OCI-M1 (cell line): ENCODE measurements around the gene MUC5B.
"Not testable (repeated sequence)": the region's sequence is repeated elsewhere in the genome, so short reads cannot be mapped to it uniquely, and the experiment has no call there.

Experiments
- DNase-seq: peaks from one replicate; lab custom pipeline; 2025; lab: John Stamatoyannopoulos, UW

Gene MUC5B

DNA sequence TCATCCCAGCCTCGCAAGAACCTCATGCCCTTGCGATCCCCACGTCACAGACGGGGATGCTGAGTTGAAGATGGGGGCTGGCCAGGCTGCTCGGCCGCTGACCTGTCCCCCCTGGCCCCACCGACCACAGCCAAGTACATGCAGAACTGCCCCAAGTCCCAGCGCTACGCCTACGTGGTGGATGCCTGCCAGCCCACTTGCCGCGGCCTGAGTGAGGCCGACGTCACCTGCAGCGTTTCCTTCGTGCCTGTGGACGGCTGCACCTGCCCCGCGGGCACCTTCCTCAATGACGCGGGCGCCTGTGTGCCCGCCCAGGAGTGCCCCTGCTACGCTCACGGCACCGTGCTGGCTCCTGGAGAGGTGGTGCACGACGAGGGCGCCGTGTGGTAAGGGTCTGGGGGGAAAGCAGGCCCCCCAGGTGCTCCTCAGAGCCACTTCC, 10.0 kb downstream of the MUC5B start:
- no peak for DNase-seq

DNA sequence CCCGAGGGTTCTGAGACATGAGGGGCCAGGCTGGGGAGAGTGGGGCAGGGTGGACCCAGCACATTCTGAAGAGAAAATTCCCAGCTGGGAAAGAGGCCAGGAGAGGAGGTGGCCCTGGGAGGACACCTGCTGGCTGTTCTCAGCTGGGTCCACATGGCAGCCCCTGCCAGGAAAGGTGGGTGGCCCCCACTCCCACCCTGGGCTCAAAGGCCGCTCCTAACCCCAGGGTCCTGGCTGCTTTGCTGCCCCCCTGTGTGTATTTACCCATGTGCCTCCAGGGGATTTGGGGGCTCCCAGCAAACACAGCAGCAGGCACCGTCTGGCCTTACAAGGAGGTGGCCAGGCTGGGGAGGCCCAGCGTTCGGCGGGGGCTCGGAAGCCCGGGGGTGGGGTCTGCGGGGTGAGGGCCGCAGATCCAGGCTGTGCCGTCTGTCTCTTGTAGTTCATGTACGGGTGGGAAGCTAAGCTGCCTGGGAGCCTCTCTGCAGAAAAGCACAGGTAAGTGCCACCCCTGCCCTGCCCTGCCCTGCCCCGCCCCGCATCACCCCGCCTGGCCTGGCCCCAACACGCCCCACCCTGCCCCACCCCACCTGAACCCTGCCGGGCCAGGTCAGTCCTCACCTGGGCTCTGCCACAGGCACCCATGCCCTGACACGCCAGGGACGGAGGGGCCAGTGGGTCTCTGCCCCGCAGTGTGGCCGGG, 10.6 kb downstream of the MUC5B start:
- no peak for DNase-seq

DNA sequence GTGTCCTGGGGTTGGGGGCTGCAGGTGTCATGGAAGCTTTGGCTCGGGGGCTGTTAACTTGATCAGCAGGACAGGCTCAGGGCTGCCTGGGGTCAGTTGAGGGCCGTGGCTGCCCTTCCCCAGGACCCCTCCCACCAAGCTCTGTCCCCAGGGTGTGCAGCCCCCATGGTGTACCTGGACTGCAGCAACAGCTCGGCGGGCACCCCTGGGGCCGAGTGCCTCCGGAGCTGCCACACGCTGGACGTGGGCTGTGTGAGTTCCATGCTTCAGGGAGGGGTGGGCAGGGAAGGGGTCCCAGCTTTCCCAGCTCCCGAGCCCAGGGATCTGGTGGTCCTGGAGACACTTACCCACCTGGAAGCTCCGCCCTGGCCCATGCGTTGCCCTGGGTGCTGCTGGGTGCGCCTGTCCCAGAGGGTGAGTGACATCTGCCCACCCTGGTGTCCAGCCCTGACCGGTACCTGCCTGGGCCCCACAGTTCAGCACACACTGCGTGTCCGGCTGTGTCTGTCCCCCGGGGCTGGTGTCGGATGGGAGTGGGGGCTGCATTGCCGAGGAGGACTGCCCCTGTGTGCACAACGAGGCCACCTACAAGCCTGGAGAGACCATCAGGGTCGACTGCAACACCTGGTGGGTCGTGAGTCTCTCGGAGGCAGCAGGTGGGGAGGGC, 11.3 kb downstream of the MUC5B start:
- no peak for DNase-seq

DNA sequence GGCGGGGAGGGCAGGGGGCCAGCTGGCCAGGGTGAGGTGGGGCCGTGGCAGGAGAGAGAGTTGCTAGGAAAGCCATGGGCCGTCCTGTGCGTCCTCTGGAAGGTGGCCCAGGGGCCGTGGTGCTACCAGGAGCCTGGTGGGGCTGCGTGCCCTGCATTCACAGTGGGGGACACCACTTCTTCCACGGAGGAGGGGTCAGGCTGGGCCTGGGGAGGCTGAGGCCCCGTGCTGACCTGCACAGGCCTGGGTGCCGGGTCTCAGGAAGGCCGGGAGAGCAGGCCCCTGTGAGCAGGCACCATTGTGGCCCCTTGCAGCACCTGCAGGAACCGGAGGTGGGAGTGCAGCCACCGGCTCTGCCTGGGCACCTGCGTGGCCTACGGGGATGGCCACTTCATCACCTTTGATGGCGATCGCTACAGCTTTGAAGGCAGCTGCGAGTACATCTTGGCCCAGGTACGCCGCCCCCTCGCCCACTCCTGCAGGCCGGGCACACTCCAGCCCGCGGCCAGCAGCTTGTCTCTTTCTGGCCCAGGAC, 12.0 kb downstream of the MUC5B start:
- DNase-seq = no peak

DNA sequence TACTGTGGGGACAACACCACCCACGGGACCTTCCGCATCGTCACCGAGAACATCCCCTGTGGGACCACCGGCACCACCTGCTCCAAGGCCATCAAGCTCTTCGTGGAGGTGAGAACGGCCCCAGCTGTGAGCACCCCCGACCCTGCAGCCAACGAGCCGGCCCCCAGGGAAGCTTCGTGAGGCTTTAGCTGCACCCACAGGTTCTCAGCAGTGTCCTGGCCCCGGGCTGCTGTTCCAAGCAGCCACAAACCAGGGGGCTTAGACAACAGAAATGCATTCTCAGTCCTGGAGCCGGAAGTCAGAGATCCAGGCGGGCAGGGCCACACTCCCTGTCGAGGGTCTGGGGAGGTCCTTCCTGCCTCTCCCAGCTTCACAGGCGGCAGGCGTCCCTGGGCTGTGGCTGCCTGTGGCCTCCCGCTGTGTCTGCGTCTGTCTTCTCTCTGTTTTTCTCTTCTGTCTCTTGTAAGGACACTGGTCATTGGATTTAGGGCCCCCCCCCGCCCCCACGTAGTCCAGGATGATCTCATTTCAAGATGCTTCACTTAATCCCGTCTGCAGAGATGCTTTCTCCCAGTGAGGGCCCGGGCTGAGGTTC, 12.5 kb downstream of the MUC5B start:
- no peak for DNase-seq

DNA sequence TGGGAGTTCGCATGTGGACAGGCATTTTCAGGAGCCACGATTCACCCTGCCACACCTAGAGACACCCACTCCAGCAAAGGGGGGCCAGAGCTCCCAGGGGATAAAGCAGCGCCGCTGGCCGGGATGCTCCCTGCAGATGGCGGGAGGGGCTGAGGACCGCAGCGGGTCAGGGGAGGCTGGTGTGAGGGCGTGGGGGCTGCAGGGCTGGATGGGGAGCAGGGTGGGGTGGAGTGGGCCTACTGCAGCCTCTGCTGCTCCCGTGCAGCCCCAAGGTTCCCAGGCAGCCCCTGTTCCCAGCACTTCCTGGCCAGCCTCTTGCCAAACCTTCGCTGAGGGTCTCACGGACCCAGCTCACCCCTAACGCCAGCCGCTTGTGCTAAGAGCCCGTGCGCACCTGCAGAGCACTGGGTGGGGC, 13.0 kb downstream of the MUC5B start:
- DNase-seq = no peak

DNA sequence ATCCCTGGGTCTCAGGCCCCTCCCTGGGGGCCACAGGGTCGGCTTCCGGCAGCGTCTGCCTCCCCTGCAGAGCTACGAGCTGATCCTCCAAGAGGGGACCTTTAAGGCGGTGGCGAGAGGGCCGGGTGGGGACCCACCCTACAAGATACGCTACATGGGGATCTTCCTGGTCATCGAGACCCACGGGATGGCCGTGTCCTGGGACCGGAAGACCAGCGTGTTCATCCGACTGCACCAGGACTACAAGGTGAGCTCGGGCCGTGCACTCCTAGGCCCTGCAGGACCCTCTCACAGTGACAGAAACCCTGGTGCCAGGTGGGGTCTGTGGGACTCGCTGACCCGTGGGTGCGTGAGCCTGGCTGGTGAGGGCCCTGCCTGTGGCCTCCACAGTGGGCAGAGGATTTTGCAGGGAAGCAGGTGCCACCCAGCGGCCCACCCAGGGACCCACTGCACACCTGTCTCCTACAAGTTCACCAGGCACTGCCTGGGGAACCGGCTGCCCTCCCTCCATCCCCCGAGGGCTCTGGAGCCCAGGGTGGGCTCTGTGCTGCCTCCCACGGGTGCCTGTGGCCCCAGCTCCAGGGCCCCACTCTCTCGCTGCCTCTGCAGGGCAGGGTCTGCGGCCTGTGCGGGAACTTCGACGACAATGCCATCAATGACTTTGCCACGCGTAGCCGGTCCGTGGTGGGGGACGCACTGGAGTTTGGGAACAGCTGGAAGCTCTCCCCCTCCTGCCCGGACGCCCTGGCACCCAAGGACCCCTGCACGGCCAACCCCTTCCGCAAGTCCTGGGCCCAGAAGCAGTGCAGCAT, 13.7 kb downstream of the MUC5B start:
- no peak for DNase-seq

DNA sequence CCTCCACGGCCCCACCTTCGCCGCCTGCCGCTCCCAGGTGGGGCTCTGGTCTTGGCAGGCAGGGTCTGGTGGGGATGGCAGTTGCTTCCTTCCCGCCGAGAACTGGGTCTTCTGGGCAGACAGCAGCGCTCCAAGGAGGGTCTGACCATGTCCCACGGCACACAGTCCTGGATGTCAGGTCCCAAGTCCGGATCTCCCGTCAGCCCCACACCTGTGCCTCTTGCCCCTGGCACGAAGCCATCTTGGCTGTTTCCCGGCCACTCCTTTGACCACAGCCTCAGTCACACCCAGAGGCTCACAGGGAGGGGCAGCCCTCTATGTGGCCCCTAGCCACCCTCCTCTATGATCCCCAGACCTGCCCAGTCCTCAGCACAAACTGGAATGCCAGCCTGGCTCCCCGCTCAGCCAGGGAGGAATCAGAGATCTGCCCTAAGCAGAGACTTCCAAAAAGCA, 14.3 kb downstream of the MUC5B start:
- DNase-seq = no peak

DNA sequence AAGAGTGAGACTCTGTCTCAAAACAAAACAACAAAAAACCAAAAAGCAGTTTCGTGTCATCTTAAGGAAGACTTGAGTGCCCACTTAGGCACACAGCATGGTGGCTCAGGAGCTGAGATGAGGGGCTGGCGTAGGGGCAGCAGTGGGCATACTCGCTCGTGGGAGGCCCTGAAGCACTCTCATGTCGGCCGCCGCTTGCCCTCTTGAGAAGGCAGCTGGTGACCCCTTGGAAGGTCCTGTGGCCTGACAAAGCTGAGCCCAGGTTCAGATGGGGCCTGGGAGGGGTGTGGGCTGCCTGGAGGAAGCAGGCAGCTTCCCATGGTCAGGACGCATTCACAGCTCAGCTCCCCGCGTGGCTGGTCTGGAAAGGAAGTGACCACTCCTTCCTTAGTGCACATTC, 15.0 kb downstream of the MUC5B start:
- no peak for DNase-seq

DNA sequence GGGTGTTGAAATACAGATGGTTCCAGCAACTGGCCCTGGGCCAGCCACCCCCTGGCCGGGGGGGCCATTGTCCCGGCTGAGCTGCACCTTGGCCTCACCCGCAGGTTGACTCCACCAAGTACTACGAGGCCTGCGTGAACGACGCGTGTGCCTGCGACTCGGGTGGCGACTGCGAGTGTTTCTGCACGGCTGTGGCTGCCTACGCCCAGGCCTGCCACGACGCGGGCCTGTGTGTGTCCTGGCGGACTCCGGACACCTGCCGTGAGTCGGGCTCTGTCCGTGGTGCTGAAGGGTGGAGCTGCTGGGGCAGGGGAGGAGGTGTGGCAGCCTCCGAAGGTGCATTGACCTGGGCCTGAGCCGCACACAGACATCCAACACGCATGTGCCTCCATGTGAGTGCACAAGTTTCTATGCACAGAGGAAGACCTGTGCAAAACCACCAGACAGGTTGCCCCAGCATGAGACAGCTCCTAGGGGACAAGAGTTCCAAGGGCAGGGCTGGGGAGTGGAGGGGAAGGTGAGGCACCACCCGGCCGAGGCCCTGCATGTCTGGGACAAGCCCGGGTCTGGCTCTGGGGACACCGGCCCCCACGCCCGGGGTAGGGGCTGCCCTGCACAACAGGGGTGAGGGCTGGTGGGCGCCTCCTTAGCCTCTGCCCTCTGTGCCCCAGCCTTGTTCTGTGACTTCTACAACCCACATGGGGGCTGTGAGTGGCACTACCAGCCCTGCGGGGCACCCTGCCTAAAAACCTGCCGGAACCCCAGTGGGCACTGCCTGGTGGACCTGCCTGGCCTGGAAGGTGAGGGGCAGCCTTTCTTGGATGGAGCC, 16.1 kb downstream of the MUC5B start:
- DNase-seq = no peak

DNA sequence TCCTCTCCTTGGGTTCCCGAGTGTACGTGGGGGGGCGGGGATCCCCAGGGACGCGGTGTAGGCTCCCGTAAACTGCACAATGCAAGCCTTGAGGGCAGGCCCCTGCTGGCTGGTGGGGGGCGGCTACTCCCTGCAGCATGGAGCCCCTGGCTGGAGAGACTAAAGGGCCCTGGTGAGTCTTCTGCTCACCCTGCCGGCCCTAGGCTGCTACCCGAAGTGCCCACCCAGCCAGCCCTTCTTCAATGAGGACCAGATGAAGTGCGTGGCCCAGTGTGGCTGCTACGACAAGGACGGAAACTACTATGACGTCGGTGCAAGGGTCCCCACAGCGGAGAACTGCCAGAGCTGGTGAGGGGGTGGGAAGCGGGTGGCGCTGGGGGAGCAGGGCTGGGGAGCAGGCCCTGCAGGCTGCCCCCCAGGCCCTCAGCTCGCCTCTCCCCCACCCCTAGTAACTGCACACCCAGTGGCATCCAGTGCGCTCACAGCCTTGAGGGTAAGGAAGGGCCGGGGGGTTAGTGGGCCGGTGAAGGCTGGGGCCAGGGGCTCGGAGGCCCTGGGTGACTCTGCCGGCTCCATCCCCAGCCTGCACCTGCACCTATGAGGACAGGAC, 16.8 kb downstream of the MUC5B start:
- DNase-seq = no peak

DNA sequence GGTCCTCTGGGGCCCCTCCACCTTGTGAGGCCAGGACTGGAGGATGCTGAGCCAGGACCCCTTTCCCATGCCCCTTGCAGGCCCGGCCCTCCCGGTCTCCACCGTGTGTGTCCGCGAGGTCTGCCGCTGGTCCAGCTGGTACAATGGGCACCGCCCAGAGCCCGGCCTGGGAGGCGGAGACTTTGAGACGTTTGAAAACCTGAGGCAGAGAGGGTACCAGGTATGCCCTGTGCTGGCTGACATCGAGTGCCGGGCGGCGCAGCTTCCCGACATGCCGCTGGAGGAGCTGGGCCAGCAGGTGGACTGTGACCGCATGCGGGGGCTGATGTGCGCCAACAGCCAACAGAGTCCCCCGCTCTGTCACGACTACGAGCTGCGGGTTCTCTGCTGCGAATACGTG, 17.9 kb downstream of the MUC5B start:
- DNase-seq = no peak

DNA sequence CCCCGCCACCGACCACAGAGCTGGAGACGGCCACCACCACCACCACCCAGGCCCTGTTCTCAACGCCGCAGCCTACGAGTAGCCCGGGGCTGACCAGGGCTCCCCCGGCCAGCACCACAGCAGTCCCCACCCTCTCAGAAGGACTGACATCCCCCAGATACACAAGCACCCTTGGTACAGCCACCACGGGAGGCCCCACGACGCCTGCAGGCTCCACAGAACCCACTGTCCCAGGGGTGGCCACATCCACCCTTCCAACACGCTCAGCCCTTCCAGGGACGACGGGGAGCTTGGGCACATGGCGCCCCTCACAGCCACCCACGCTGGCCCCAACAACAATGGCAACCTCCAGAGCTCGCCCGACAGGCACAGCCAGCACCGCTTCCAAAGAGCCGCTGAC, 18.8 kb downstream of the MUC5B start:
- no peak for DNase-seq

DNA sequence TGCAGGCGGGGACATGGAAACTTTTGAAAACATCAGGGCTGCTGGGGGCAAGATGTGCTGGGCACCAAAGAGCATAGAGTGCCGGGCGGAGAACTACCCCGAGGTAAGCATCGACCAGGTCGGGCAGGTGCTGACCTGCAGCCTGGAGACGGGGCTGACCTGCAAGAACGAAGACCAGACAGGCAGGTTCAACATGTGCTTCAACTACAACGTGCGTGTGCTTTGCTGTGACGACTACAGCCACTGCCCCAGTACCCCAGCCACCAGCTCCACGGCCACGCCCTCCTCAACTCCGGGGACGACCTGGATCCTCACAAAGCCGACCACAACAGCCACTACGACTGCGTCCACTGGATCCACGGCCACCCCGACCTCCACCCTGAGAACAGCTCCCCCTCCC, 19.4 kb downstream of the MUC5B start:
- DNase-seq = no peak

DNA sequence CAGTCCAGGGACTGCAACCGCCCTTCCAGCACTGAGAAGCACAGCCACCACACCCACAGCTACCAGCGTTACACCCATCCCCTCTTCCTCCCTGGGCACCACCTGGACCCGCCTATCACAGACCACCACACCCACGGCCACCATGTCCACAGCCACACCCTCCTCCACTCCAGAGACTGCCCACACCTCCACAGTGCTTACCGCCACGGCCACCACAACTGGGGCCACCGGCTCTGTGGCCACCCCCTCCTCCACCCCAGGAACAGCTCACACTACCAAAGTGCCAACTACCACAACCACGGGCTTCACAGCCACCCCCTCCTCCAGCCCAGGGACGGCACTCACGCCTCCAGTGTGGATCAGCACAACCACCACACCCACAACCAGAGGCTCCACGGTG, 19.9 kb downstream of the MUC5B start:
- not testable (repeated sequence) for DNase-seq

DNA sequence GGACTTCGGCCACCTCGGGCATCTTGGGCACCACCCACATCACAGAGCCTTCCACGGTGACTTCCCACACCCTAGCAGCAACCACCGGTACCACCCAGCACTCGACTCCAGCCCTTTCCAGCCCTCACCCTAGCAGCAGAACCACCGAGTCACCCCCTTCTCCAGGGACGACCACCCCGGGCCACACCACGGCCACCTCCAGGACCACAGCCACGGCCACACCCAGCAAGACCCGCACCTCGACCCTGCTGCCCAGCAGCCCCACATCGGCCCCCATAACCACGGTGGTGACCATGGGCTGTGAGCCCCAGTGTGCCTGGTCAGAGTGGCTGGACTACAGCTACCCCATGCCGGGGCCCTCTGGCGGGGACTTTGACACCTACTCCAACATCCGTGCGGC, 20.7 kb downstream of the MUC5B start:
- not testable (repeated sequence) for DNase-seq

DNA sequence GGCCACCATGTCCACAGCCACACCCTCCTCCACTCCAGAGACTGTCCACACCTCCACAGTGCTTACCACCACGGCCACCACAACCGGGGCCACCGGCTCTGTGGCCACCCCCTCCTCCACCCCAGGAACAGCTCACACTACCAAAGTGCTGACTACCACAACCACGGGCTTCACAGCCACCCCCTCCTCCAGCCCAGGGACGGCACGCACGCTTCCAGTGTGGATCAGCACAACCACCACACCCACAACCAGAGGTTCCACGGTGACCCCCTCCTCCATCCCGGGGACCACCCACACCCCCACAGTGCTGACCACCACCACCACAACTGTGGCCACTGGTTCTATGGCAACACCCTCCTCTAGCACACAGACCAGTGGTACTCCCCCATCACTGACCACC, 21.7 kb downstream of the MUC5B start:
- DNase-seq = not testable (repeated sequence)

DNA sequence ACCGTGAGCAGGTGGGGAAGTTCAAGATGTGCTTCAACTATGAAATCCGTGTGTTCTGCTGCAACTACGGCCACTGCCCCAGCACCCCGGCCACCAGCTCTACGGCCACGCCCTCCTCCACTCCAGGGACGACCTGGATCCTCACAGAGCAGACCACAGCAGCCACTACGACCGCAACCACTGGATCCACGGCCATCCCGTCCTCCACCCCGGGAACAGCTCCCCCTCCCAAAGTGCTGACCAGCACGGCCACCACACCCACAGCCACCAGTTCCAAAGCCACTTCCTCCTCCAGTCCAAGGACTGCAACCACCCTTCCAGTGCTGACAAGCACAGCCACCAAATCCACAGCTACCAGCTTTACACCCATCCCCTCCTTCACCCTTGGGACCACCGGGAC, 22.9 kb downstream of the MUC5B start:
- DNase-seq = not testable (repeated sequence)

DNA sequence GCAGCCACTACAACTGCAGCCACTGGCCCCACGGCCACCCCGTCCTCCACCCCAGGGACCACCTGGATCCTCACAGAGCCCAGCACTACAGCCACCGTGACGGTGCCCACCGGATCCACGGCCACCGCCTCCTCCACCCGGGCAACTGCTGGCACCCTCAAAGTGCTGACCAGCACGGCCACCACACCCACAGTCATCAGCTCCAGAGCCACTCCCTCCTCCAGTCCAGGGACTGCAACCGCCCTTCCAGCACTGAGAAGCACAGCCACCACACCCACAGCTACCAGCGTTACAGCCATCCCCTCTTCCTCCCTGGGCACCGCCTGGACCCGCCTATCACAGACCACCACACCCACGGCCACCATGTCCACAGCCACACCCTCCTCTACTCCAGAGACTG, 23.4 kb downstream of the MUC5B start:
- not testable (repeated sequence) for DNase-seq

DNA sequence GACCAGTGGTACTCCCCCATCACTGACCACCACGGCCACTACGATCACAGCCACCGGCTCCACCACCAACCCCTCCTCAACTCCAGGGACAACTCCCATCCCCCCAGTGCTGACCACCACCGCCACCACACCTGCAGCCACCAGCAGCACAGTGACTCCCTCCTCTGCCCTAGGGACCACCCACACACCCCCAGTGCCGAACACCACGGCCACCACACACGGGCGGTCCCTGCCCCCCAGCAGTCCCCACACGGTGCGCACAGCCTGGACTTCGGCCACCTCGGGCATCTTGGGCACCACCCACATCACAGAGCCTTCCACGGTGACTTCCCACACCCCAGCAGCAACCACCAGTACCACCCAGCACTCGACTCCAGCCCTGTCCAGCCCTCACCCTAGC, 24.2 kb downstream of the MUC5B start:
- not testable (repeated sequence) for DNase-seq

DNA sequence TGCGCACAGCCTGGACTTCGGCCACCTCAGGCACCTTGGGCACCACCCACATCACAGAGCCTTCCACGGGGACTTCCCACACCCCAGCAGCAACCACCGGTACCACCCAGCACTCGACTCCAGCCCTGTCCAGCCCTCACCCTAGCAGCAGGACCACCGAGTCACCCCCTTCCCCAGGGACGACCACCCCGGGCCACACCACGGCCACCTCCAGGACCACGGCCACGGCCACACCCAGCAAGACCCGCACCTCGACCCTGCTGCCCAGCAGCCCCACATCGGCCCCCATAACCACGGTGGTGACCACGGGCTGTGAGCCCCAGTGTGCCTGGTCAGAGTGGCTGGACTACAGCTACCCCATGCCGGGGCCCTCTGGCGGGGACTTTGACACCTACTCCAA, 26.1 kb downstream of the MUC5B start:
- DNase-seq = not testable (repeated sequence)
